Uterus (tissue), 2 donors: ENCODE data around the gene DPP9.

ENCODE experiments used
- CTCF ChIP-seq, 4 experiments: fragments of 200-600 bp in 2 of 4; fragments of 450-650 bp in 2 of 4; sonication (generic) in 2 of 4; IDR thresholded peaks; one replicate each; pipeline ENCODE4 v1.5.1; 2016 to 2019; ENCODE audit warnings: antibody characterized with exemption in 4 of 4, mild to moderate bottlenecking in 2 of 4, moderate library complexity in 1 of 4
- POLR2A ChIP-seq, 2 donors: fragments of 450-650 bp; IDR thresholded peaks; one replicate each; pipeline ENCODE4 v1.6.1; 2016; ENCODE audit warnings: antibody characterized with exemption in 2 of 2, mild to moderate bottlenecking in 1 of 2, moderate library complexity in 1 of 2

- no peak for TF ChIP-seq CTCF (IDR thresholded peaks at IDR 0.05)
- no peak for TF ChIP-seq POLR2A (IDR thresholded peaks at IDR 0.05)
Observed at GRCh38 chr19:4636761-4637160, 86.9 kb downstream of the DPP9 start.
